Hematopoietic multipotent progenitor cell treated with erythropoietin and hydrocortisone succinate and interleukin-3 and kit ligand, for 6 days (in vitro differentiated cells): ENCODE results near the gene KLHL10.
"Not testable (repeated sequence)": the region's sequence is repeated elsewhere in the genome, so short reads cannot be mapped to it uniquely, and the experiment has no call there.

Experiments used
- DNase-seq: peaks from one replicate; pipeline ENCODE4 v3.0.0-alpha.2; 2015

KLHL10 gene

GRCh38 chr17:41813699-41814124 is 23.9 kb upstream of the KLHL10 start:
- DNase-seq: no peak

GRCh38 chr17:41814195-41814594 is 23.4 kb upstream of the KLHL10 start:
- no peak for DNase-seq

DNA sequence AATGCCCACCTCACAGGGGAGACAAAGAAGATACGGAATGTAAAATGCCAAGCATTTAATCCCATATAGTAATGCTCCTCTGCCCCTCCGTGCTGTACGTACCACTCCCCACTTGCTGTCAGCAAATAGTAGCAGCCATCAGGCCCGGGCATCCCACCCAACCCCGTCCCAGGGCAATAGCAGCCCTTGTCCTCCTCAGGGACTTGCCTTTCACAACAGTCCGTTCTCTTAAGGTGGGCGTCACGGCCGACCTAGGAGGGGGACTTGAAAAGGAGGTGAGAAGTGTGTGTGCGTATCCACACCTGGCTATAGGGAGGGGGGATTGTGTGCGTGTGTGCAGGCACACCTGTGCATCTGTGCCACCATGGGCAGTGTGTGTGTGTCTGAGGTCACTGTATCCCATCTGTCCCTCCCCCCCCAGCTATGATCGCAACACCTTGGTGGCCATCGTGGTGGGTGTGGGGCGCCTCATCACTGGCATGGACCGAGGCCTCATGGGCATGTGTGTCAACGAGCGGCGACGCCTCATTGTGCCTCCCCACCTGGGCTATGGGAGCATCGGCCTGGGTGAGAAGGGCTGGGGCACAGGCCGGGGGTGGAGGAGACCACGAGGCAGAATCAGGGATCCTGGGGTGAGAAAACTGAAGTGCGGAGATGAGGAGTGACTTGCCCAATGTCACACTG is 20.8 kb upstream of the KLHL10 start:
- DNase-seq: no peak

- no peak for DNase-seq
Observed at GRCh38 chr17:41818024-41818423, 19.6 kb upstream of the KLHL10 start.

GRCh38 chr17:41821776-41822175 is 15.8 kb upstream of the KLHL10 start:
- no peak for DNase-seq

DNA sequence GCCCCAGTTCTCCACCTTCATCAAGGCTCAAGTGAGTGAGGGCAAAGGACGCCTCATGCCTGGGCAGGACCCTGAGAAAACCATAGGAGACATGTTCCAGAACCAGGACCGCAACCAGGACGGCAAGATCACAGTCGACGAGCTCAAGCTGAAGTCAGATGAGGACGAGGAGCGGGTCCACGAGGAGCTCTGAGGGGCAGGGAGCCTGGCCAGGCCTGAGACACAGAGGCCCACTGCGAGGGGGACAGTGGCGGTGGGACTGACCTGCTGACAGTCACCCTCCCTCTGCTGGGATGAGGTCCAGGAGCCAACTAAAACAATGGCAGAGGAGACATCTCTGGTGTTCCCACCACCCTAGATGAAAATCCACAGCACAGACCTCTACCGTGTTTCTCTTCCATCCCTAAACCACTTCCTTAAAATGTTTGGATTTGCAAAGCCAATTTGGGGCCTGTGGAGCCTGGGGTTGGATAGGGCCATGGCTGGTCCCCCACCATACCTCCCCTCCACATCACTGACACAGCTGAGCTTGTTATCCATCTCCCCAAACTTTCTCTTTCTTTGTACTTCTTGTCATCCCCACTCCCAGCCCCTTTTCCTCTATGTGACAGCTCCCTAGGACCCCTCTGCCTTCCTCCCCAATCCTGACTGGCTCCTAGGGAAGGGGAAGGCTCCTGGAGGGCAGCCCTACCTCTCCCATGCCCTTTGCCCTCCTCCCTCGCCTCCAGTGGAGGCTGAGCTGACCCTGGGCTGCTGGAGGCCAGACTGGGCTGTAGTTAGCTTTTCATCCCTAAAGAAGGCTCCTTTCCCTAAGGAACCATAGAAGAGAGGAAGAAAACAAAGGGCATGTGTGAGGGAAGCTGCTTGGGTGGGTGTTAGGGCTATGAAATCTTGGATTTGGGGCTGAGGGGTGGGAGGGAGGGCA is 15.1 kb upstream of the KLHL10 start:
- DNase-seq: no peak

DNA sequence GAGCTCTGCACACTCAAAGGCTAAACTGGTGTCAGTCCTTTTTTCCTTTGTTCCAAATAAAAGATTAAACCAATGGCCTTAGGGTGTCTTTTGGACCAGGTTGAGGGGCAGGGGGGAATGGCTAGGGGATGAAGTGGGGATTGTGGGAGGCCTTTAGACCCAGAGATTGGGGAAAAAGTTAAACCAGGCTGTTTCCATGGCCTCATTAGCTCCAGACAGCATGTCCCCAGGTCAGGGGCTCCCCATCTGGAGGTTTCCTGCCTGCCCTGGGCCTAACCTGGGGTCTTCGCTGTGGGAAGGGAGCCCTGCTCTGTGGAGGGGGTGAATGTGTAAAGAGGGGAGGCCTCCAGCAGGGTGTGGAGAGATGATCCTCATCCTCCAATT is 14.5 kb upstream of the KLHL10 start:
- no peak for DNase-seq

GRCh38 chr17:41823580-41823979 is 14.0 kb upstream of the KLHL10 start:
- DNase-seq: no peak

GRCh38 chr17:41824086-41824485 is 13.5 kb upstream of the KLHL10 start:
- no peak for DNase-seq

GRCh38 chr17:41825175-41825845 is 12.3 kb upstream of the KLHL10 start:
- DNase-seq: no peak

GRCh38 chr17:41829961-41830360 is 7.7 kb upstream of the KLHL10 start:
- not testable (repeated sequence) for DNase-seq

DNA sequence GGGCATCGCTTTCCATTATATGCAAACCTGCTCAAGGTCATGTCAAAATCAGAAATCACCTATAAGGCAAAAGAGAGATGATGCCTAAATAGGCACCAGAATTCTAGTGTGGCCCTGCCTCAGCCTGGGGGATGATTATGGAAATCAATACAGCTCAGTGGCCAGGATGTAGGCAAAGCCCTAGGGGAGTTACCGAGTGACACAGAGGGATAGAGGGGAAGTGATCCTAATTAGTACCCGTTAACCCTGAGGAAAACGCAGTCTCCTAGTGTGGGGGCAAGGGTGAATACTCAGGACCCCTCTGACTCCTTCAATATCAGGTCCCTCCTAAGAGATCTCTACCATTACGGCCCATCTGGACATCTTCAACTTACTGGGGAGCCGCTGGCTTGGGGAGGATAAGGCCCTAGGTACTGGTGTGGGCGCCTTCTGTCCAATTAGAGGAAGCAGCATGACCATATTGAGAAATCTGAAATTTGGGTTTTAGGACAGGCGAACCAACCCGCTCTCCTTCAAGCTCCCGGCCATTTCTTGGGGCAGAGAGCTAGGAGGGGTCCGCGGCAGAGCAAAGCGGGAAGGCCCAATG is 2.3 kb upstream of the KLHL10 start:
- DNase-seq: peak; percentile 19

DNA sequence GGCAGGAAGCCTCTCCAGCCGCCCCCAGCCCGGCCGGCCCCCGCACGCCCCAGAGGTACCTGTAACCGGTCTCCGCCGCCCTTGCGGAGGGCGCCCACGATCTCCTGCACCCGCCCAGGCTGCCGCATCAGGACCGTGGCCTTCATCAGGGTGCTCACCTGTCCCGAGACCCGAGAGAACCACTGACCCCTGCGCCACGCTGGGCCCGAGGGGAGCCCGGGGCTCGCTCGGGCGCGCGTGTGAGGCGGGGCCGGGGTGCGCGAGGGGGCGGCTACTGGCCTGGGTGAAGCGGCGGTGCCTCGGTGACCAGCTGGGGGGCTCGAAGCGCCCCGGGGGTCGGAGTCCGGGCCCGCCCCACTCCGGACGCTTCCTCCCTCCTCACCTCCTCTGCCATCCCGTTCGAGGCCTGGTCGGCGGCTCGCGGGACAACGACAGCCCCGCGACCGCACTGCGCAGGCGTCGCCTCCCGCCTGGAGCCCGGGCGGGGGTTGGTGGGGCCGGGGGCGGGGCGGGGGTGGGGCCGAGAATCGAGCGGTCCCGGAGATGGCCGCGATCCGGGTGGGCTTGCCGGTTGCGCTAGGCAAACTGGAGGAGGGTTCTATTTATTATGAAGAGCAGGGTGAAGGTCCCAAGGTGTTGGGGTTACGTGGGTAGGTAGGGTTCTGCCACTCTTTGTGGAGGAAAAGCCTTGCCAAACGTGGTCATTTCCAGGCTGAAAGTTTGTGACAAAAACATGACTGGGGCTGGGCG is 1.6 kb upstream of the KLHL10 start, which contains the start of gene NT5C3B:
NT5C3B (minus strand) TSS at position 433 of the 750 bp plus-strand sequence; CDS start at position 394, 39 bp downstream.
- DNase-seq: peak; percentile 49

GRCh38 chr17:41836550-41837196 is 952 bp upstream of the KLHL10 start:
- no peak for DNase-seq

DNA sequence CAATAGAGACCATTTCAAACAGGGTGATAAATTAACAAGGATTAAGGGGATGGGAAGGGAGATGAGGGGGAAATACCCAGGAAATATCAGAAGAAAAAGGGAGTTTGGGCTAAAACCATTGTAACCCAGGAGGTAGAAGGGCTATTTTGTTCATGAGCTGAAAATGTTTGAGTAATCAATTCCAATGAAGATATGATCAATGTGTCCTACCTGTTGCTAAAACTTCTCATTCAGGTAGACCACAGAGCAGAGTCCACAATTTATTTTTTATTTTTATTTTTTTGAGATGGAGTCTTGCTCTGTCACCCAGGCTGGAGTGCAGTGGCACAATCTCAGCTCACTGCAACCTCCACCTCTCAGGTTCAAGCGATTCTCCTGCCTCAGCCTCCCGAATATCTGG is 1.8 kb downstream of the KLHL10 start:
- DNase-seq: not testable (repeated sequence)

DNA sequence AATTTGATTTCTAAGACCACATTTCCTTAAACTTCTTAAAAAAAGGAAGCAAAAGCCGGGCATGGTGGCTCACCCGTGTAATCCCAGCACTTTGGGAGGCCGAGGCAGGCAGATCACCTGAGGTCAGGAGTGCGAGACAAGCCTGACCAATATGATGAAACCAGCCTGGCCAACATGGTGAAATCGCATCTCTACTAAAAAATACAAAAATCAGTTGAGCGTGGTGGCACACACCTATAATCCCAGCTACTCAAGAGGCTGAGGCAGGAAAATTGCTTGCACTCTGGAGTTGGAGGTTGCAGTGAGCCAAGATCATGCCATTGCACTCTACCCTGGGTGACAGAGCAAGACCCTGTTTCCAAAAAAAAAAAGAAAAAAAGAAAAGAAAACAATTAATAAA is 3.2 kb downstream of the KLHL10 start:
- DNase-seq: not testable (repeated sequence)

- no peak for DNase-seq
Observed at GRCh38 chr17:41844971-41845370, 7.3 kb downstream of the KLHL10 start.

- no peak for DNase-seq
Observed at GRCh38 chr17:41848788-41849187, 11.2 kb downstream of the KLHL10 start.

GRCh38 chr17:41849251-41849990 is 11.8 kb downstream of the KLHL10 start:
- DNase-seq: no peak

- not testable (repeated sequence) for DNase-seq
Observed at GRCh38 chr17:41851382-41851781, 13.8 kb downstream of the KLHL10 start.
